ENCODE results near the gene FBXO46.
A peak's percentile ranks its signal among the peaks of the same experiment; 100 is the strongest.
"Not testable (repeated sequence)": the region's sequence is repeated elsewhere in the genome, so short reads cannot be mapped to it uniquely, and the experiment has no call there.

FBXO46 gene

GRCh38 chr19:45720065-45720464, 10.6 kb downstream of the FBXO46 start:
- DNase-seq (ENCODE audit: low read depth): not testable (repeated sequence)

- no peak for DNase-seq (ENCODE audit: low read depth)
Measured at GRCh38 chr19:45717983-45718650, 12.6 kb downstream of the FBXO46 start.

- DNase-seq (ENCODE audit: low read depth): peak; percentile 90
Measured at GRCh38 chr19:45717131-45717982, 13.3 kb downstream of the FBXO46 start.

GRCh38 chr19:45716359-45717130, 14.2 kb downstream of the FBXO46 start:
- no peak for DNase-seq (ENCODE audit: low read depth)

- DNase-seq (ENCODE audit: low read depth): no peak
Measured at GRCh38 chr19:45715139-45715538, 15.6 kb downstream of the FBXO46 start.

- no peak for DNase-seq (ENCODE audit: low read depth)
Measured at GRCh38 chr19:45713141-45713540, 17.6 kb downstream of the FBXO46 start.

- DNase-seq (ENCODE audit: low read depth): no peak
Measured at GRCh38 chr19:45712699-45713067, 18.0 kb downstream of the FBXO46 start.

GRCh38 chr19:45711851-45712698, 18.6 kb downstream of the FBXO46 start:
- no peak for DNase-seq (ENCODE audit: low read depth)

GRCh38 chr19:45710356-45711130, 20.2 kb downstream of the FBXO46 start:
- DNase-seq (ENCODE audit: low read depth): no peak

- DNase-seq (ENCODE audit: low read depth): no peak
Measured at GRCh38 chr19:45705710-45706415, 24.8 kb downstream of the FBXO46 start.

- no peak for DNase-seq (ENCODE audit: low read depth)
Measured at GRCh38 chr19:45705115-45705514, 25.6 kb downstream of the FBXO46 start.

GRCh38 chr19:45701676-45702075, 29.0 kb downstream of the FBXO46 start:
- no peak for DNase-seq (ENCODE audit: low read depth)

- peak; percentile 70 for DNase-seq (ENCODE audit: low read depth)
Measured at GRCh38 chr19:45693106-45693788, 37.4 kb downstream of the FBXO46 start.

- DNase-seq (ENCODE audit: low read depth): peak; percentile 85
Measured at GRCh38 chr19:45692187-45693105, 38.2 kb downstream of the FBXO46 start, which contains the start of gene QPCTL. Gene QPCTL, plus strand, starts transcription at chr19:45692666. Its CDS starts 38 bp downstream, at chr19:45692704.

- peak; percentile 90 for DNase-seq (ENCODE audit: low read depth)
Measured at GRCh38 chr19:45691516-45692186, 39.0 kb downstream of the FBXO46 start, which contains the start of gene SNRPD2. Gene SNRPD2, minus strand, starts transcription at chr19:45691953. Its CDS starts 65 bp downstream, at chr19:45691888.

GRCh38 chr19:45687599-45687998, 43.1 kb downstream of the FBXO46 start:
- DNase-seq (ENCODE audit: low read depth): no peak

- DNase-seq (ENCODE audit: low read depth): not testable (repeated sequence)
Measured at GRCh38 chr19:45685045-45685444, 45.7 kb downstream of the FBXO46 start.

GRCh38 chr19:45682908-45683307, 47.8 kb downstream of the FBXO46 start:
- DNase-seq (ENCODE audit: low read depth): no peak

Measured in stimulated activated CD8-positive, alpha-beta memory T cell treated with anti-CD3 and anti-CD28 coated beads, Interleukin-15, amount 100 ng/mL, for 24 hours (primary cell).